IgD-negative memory B cell (primary cell): ENCODE data around the gene SCYGR5. TPM values are rescaled to one million over a fixed set of nuclear protein-coding genes. Genes with fewer than 3 reads are reported as not detected.
"Not testable (repeated sequence)": the region's sequence is repeated elsewhere in the genome, so short reads cannot be mapped to it uniquely, and the experiment has no call there.

Source experiments
- H3K27ac Mint-ChIP-seq, 3 donors: one replicate each; pipeline ENCODE4 v1.8.0; 2020 to 2022; ENCODE audit warnings: mild to moderate bottlenecking in 3 of 3, mixed read lengths in 3 of 3, moderate library complexity in 1 of 3
- H3K27me3 Mint-ChIP-seq: one replicate; pipeline ENCODE4 v1.8.0; 2021; ENCODE audit warnings: mixed read lengths
- H3K36me3 Mint-ChIP-seq: one replicate; pipeline ENCODE4 v1.8.0; 2020; ENCODE audit warnings: mild to moderate bottlenecking, mixed read lengths
- H3K4me1 Mint-ChIP-seq, 3 donors: one replicate each; pipeline ENCODE4 v1.8.0; 2020 to 2022; ENCODE audit warnings: mixed read lengths in 3 of 3, mild to moderate bottlenecking in 1 of 3
- H3K4me3 Mint-ChIP-seq, 4 donors: one replicate each; pipeline ENCODE4 v1.8.0; 2020 to 2022; ENCODE audit warnings: mild to moderate bottlenecking in 4 of 4, mixed read lengths in 4 of 4, moderate library complexity in 3 of 4
- H3K9me3 Mint-ChIP-seq, 3 donors: one replicate each; pipeline ENCODE4 v1.8.0; 2020 to 2021; ENCODE audit warnings: mixed read lengths in 3 of 3, mild to moderate bottlenecking in 1 of 3
- polyA plus RNA-seq: library from polyadenylated mRNA; unstranded; fragments of 300-500 nt; fragmentation: Illumina TruSeq; gene quantifications from one replicate; pipeline ENCODE4 v1.2.3, GENCODE V29; 2021

SCYGR5 gene
- polyA plus RNA-seq, result not detected

- not testable (repeated sequence) for H3K4me3 Mint-ChIP-seq, H3K36me3 Mint-ChIP-seq, H3K4me1 Mint-ChIP-seq, H3K9me3 Mint-ChIP-seq, H3K27me3 Mint-ChIP-seq
- peak within 1 kb of the TSS in 1 of 3 donors; percentile 10 for H3K27ac Mint-ChIP-seq
These were observed at the start of gene SCYGR5 for GRCh38 chr2:227666631-227667170. Gene SCYGR5, plus strand, starts transcription at chr2:227666804. Its CDS starts 0 bp downstream, at chr2:227666804.

GRCh38 chr2:227617316-227618230 is 49.0 kb upstream of the SCYGR5 start, which contains the start of gene SCYGR4:
Gene SCYGR4, plus strand, starts transcription at chr2:227617498. Its CDS starts 0 bp downstream, at chr2:227617498.
- Mint-ChIP-seq H3K27ac (no peak within 1 kb of the TSS), H3K27me3 (peaks cover 13% of the 10 kb centered on the region), H3K4me1 (peaks cover 0 to 5% (median 2%) of the 10 kb centered on the region in 3 donors), H3K36me3 (no peaks in the 10 kb centered on the region), H3K9me3 (no peaks in the 10 kb centered on the region), H3K4me3 (no peak within 1 kb of the TSS)

GRCh38 chr2:227623226-227623625 is 43.4 kb upstream of the SCYGR5 start:
- Mint-ChIP-seq H3K27me3 (peaks cover 1% of the 10 kb centered on the region), H3K4me3 (no peak overlapping the region), H3K27ac (no peak overlapping the region), H3K36me3 (no peaks in the 10 kb centered on the region), H3K9me3 (no peaks in the 10 kb centered on the region), H3K4me1 (peaks cover 0 to 2% (median 1%) of the 10 kb centered on the region in 3 donors)

- Mint-ChIP-seq H3K4me3 (no peak overlapping the region), H3K4me1 (no peaks in the 10 kb centered on the region), H3K36me3 (no peaks in the 10 kb centered on the region), H3K27ac (no peak overlapping the region), H3K27me3 (peaks cover 7% of the 10 kb centered on the region), H3K9me3 (no peaks in the 10 kb centered on the region)
These were observed 41.2 kb upstream of the SCYGR5 start for GRCh38 chr2:227625420-227625819.

GRCh38 chr2:227626580-227627151 is 39.9 kb upstream of the SCYGR5 start:
- Mint-ChIP-seq H3K9me3 (no peaks in the 10 kb centered on the region), H3K27me3 (peaks cover 6% of the 10 kb centered on the region), H3K27ac (no peak overlapping the region), H3K4me3 (no peak overlapping the region), H3K36me3 (no peaks in the 10 kb centered on the region), H3K4me1 (no peaks in the 10 kb centered on the region)

GRCh38 chr2:227627769-227628168 is 38.8 kb upstream of the SCYGR5 start:
- H3K36me3 Mint-ChIP-seq, result no peaks in the 10 kb centered on the region
- H3K4me1 Mint-ChIP-seq, result no peaks in the 10 kb centered on the region
- H3K9me3 Mint-ChIP-seq, result no peaks in the 10 kb centered on the region
- no peak overlapping the region for H3K4me3 Mint-ChIP-seq
- peaks cover 6% of the 10 kb centered on the region for H3K27me3 Mint-ChIP-seq
- no peak overlapping the region for H3K27ac Mint-ChIP-seq

GRCh38 chr2:227629435-227629834 is 37.2 kb upstream of the SCYGR5 start:
- Mint-ChIP-seq H3K27ac (no peak overlapping the region), H3K4me1 (peaks cover 0 to 1% (median 0%) of the 10 kb centered on the region in 3 donors), H3K9me3 (no peaks in the 10 kb centered on the region), H3K27me3 (peaks cover 6% of the 10 kb centered on the region), H3K4me3 (no peak overlapping the region), H3K36me3 (no peaks in the 10 kb centered on the region)

GRCh38 chr2:227630322-227630721 is 36.3 kb upstream of the SCYGR5 start:
- Mint-ChIP-seq H3K27ac (no peak overlapping the region), H3K4me3 (no peak overlapping the region), H3K4me1 (peaks cover 0 to 1% (median 0%) of the 10 kb centered on the region in 3 donors), H3K27me3 (peaks cover 6% of the 10 kb centered on the region), H3K9me3 (no peaks in the 10 kb centered on the region), H3K36me3 (no peaks in the 10 kb centered on the region)

GRCh38 chr2:227632827-227633226 is 33.8 kb upstream of the SCYGR5 start:
- peaks cover 0 to 1% (median 0%) of the 10 kb centered on the region in 3 donors for H3K4me1 Mint-ChIP-seq
- peaks cover 6% of the 10 kb centered on the region for H3K27me3 Mint-ChIP-seq
- H3K4me3 Mint-ChIP-seq, result no peak overlapping the region
- no peaks in the 10 kb centered on the region for H3K9me3 Mint-ChIP-seq
- no peaks in the 10 kb centered on the region for H3K36me3 Mint-ChIP-seq
- no peak overlapping the region for H3K27ac Mint-ChIP-seq

GRCh38 chr2:227634201-227634600 is 32.4 kb upstream of the SCYGR5 start:
- H3K27me3 Mint-ChIP-seq, result peaks cover 3% of the 10 kb centered on the region
- H3K9me3 Mint-ChIP-seq, result no peaks in the 10 kb centered on the region
- H3K4me3 Mint-ChIP-seq, result no peak overlapping the region
- no peak overlapping the region for H3K27ac Mint-ChIP-seq
- no peaks in the 10 kb centered on the region for H3K36me3 Mint-ChIP-seq
- peaks cover 0 to 1% (median 0%) of the 10 kb centered on the region in 3 donors for H3K4me1 Mint-ChIP-seq

GRCh38 chr2:227642656-227643055 is 23.9 kb upstream of the SCYGR5 start:
- H3K27ac Mint-ChIP-seq, result no peak overlapping the region
- H3K36me3 Mint-ChIP-seq, result no peaks in the 10 kb centered on the region
- no peaks in the 10 kb centered on the region for H3K27me3 Mint-ChIP-seq
- H3K4me3 Mint-ChIP-seq, result no peak overlapping the region
- no peaks in the 10 kb centered on the region for H3K4me1 Mint-ChIP-seq
- no peaks in the 10 kb centered on the region for H3K9me3 Mint-ChIP-seq

GRCh38 chr2:227643990-227644551 is 22.5 kb upstream of the SCYGR5 start:
- H3K4me3 Mint-ChIP-seq, result no peak overlapping the region
- no peaks in the 10 kb centered on the region for H3K36me3 Mint-ChIP-seq
- H3K27ac Mint-ChIP-seq, result no peak overlapping the region
- H3K27me3 Mint-ChIP-seq, result no peaks in the 10 kb centered on the region
- H3K9me3 Mint-ChIP-seq, result no peaks in the 10 kb centered on the region
- H3K4me1 Mint-ChIP-seq, result no peaks in the 10 kb centered on the region

- Mint-ChIP-seq H3K4me1 (no peaks in the 10 kb centered on the region), H3K4me3 (no peak overlapping the region), H3K9me3 (no peaks in the 10 kb centered on the region), H3K27ac (no peak overlapping the region), H3K27me3 (peaks cover 2% of the 10 kb centered on the region), H3K36me3 (no peaks in the 10 kb centered on the region)
These were observed 13.2 kb upstream of the SCYGR5 start for GRCh38 chr2:227653419-227653818.

- H3K4me3 Mint-ChIP-seq, result no peak overlapping the region
- H3K9me3 Mint-ChIP-seq, result no peaks in the 10 kb centered on the region
- no peak overlapping the region for H3K27ac Mint-ChIP-seq
- no peaks in the 10 kb centered on the region for H3K4me1 Mint-ChIP-seq
- peaks cover 2% of the 10 kb centered on the region for H3K27me3 Mint-ChIP-seq
- H3K36me3 Mint-ChIP-seq, result no peaks in the 10 kb centered on the region
These were observed 12.2 kb upstream of the SCYGR5 start for GRCh38 chr2:227654426-227654825.

- H3K27me3 Mint-ChIP-seq, result peaks cover 2% of the 10 kb centered on the region
- H3K36me3 Mint-ChIP-seq, result no peaks in the 10 kb centered on the region
- no peaks in the 10 kb centered on the region for H3K9me3 Mint-ChIP-seq
- H3K4me3 Mint-ChIP-seq, result no peak overlapping the region
- no peak overlapping the region for H3K27ac Mint-ChIP-seq
- H3K4me1 Mint-ChIP-seq, result no peaks in the 10 kb centered on the region
These were observed 11.2 kb upstream of the SCYGR5 start for GRCh38 chr2:227655454-227655853.
